Neural cell (in vitro differentiated cells): ENCODE results near the gene SLC16A12. TPM values are rescaled to one million over a fixed set of nuclear protein-coding genes. Genes with fewer than 3 reads are reported as not detected.

Experiments used
- H2AFZ ChIP-seq: fragments of 200-600, 300-800 bp; sonication (generic), shearing (Covaris generic); 2 replicates; pipeline ENCODE4 v1.6.0; 2014; ENCODE audit warnings: low read depth, mild to moderate bottlenecking, antibody characterized with exemption, low read length, moderate library complexity
- H3F3A ChIP-seq: fragments of 200-600 bp; shearing (Covaris generic); 2 replicates; pipeline ENCODE4 v1.6.1; 2016; ENCODE audit warnings: mild to moderate bottlenecking, moderate library complexity, mixed read lengths, antibody characterized with exemption, low read length; ENCODE audit not compliant: insufficient read depth, poor library complexity, severe bottlenecking
- H3K27ac ChIP-seq: fragments of 200-600, 300-800 bp; sonication (generic), shearing (Covaris generic); 2 replicates; pipeline ENCODE4 v1.5.1; 2014; ENCODE audit warnings: mild to moderate bottlenecking, low read length, moderate library complexity
- H3K27me3 ChIP-seq: fragments of 300-800, 200-600 bp; sonication (generic), shearing (Covaris generic); 2 replicates; pipeline ENCODE4 v1.6.0; 2014; ENCODE audit warnings: mild to moderate bottlenecking, low read depth, low read length, moderate library complexity; ENCODE audit not compliant: insufficient read depth
- H3K36me3 ChIP-seq: fragments of 300-800, 200-600 bp; sonication (generic), shearing (Covaris generic); 2 replicates; pipeline ENCODE4 v1.5.1; 2014; ENCODE audit warnings: mild to moderate bottlenecking, antibody characterized with exemption, low read length, moderate library complexity; ENCODE audit not compliant: insufficient read depth
- H3K4me2 ChIP-seq: fragments of 300-800, 200-600 bp; sonication (generic), shearing (Covaris generic); 2 replicates; pipeline ENCODE4 v1.6.0; 2014; ENCODE audit warnings: mild to moderate bottlenecking, low read length
- H3K4me3 ChIP-seq: fragments of 300-800, 200-600 bp; sonication (generic), shearing (Covaris generic); 2 replicates; pipeline ENCODE4 v1.5.1; 2014; ENCODE audit warnings: mild to moderate bottlenecking, low read length, moderate library complexity
- H3K79me2 ChIP-seq: fragments of 200-600 bp; shearing (Covaris generic); replicated peaks from 2 replicates; pipeline ENCODE4 v1.6.0; 2014; ENCODE audit warnings: mild to moderate bottlenecking, low read length, moderate library complexity; ENCODE audit not compliant: insufficient read depth
- H3K9ac ChIP-seq: fragments of 300-800, 200-600 bp; sonication (generic), shearing (Covaris generic); 2 replicates; pipeline ENCODE4 v1.6.1; 2016; ENCODE audit warnings: mild to moderate bottlenecking, low read length, mixed read lengths
- H3K9me2 ChIP-seq: fragments of 200-600 bp; shearing (Covaris generic); 2 replicates; pipeline ENCODE4 v1.6.1; 2016; ENCODE audit warnings: mild to moderate bottlenecking, low read length, mixed read lengths; ENCODE audit not compliant: insufficient read depth
- H3K9me3 ChIP-seq: fragments of 200-600, 300-800 bp; sonication (generic), shearing (Covaris generic); 2 replicates; pipeline ENCODE4 v1.6.1; 2016; ENCODE audit warnings: mild to moderate bottlenecking, mixed run types, low read length, moderate library complexity, mixed read lengths
- H4K20me1 ChIP-seq: fragments of 200-600 bp; shearing (Covaris generic); 2 replicates; pipeline ENCODE4 v1.6.1; 2016; ENCODE audit warnings: mild to moderate bottlenecking, mixed run types; ENCODE audit not compliant: insufficient read depth
- CTCF ChIP-seq: fragments of 450-650 bp; IDR thresholded peaks from 2 replicates; pipeline ENCODE4 v1.5.1; 2014; ENCODE audit warnings: antibody characterized with exemption, mild to moderate bottlenecking, moderate library complexity; ENCODE audit not compliant: poor library complexity, severe bottlenecking
- EP300 ChIP-seq: fragments of 450-650 bp; conservative IDR thresholded peaks from 2 replicates; pipeline ENCODE4 v1.6.1; 2014; ENCODE audit warnings: antibody characterized with exemption, mild to moderate bottlenecking, moderate library complexity; ENCODE audit not compliant: poor library complexity, severe bottlenecking
- EZH2 ChIP-seq: fragments of 200-600, 300-800 bp; shearing (Covaris generic), sonication (generic); IDR thresholded peaks from 2 replicates; pipeline ENCODE4 v1.6.1; 2014; ENCODE audit warnings: antibody characterized with exemption, low read length, borderline replicate concordance, mild to moderate bottlenecking; ENCODE audit not compliant: insufficient read depth, poor library complexity, severe bottlenecking
- MXI1 ChIP-seq: fragments of 450-650 bp; conservative IDR thresholded peaks from 2 replicates; pipeline ENCODE4 v1.6.1; 2014; ENCODE audit warnings: antibody characterized with exemption, mild to moderate bottlenecking; ENCODE audit not compliant: poor library complexity, severe bottlenecking
- POLR2AphosphoS5 ChIP-seq: IDR thresholded peaks from 2 replicates; pipeline ENCODE4 v1.6.1; 2012
- RAD21 ChIP-seq: fragments of 450-650 bp; conservative IDR thresholded peaks from 2 replicates; pipeline ENCODE4 v1.6.1; 2014; ENCODE audit warnings: antibody characterized with exemption, mild to moderate bottlenecking, moderate library complexity
- REST ChIP-seq: IDR thresholded peaks from 2 replicates; pipeline ENCODE4 v1.6.1; 2012; ENCODE audit warnings: borderline replicate concordance
- SMC3 ChIP-seq: fragments of 450-650 bp; conservative IDR thresholded peaks from 2 replicates; pipeline ENCODE4 v1.6.1; 2014; ENCODE audit warnings: antibody characterized with exemption, mild to moderate bottlenecking, moderate library complexity; ENCODE audit not compliant: poor library complexity
- TAF1 ChIP-seq: IDR thresholded peaks from 2 replicates; pipeline ENCODE4 v1.6.1; 2012; ENCODE audit warnings: low read depth
- polyA plus RNA-seq: library from polyadenylated mRNA; depleted of rRNA; stranded (reverse); fragments of >200 nt; gene quantifications from 2 replicates; pipeline ENCODE4 v1.2.3, GENCODE V29; 2014

Gene SLC16A12
- polyA plus RNA-seq, 1 donor from 2014 or later, result 0.04 TPM

- Histone ChIP-seq H3K27me3 (no peaks in the 10 kb centered on the region), H4K20me1 (no peaks in the 10 kb centered on the region), H3K9me2 (no peaks in the 10 kb centered on the region), H3K27ac (no peak overlapping the region), H3K79me2 (no peaks in the 10 kb centered on the region), H3K9me3 (no peaks in the 10 kb centered on the region), H3K36me3 (no peaks in the 10 kb centered on the region), H3K4me3 (no peak overlapping the region), H3K9ac (no peak overlapping the region), H3F3A (no peaks in the 10 kb centered on the region), H3K4me2 (no peak overlapping the region), H2AFZ (no peak overlapping the region)
- TF ChIP-seq RAD21 (no peak), SMC3 (no peak), TAF1 (no peak), MXI1 (no peak), CTCF (no peak), EP300 (no peak), REST (no peak), EZH2 (no peak), POLR2AphosphoS5 (no peak)
Measured at GRCh38 chr10:89399956-89400355, 135.4 kb downstream of the SLC16A12 start.

GRCh38 chr10:89398003-89398749 lies 137.2 kb downstream of the SLC16A12 start:
- Histone ChIP-seq H3K9me3 (no peaks in the 10 kb centered on the region), H3K4me3 (no peak overlapping the region), H3K9ac (no peak overlapping the region), H3K79me2 (no peaks in the 10 kb centered on the region), H3K27me3 (no peaks in the 10 kb centered on the region), H3F3A (no peaks in the 10 kb centered on the region), H3K4me2 (no peak overlapping the region), H2AFZ (no peak overlapping the region), H4K20me1 (no peaks in the 10 kb centered on the region), H3K9me2 (no peaks in the 10 kb centered on the region), H3K36me3 (no peaks in the 10 kb centered on the region), H3K27ac (no peak overlapping the region)
- TF ChIP-seq MXI1, result no peak
- no peak for TF ChIP-seq REST
- no peak for TF ChIP-seq EZH2
